ENCODE results near the gene TSPAN15.

DNA sequence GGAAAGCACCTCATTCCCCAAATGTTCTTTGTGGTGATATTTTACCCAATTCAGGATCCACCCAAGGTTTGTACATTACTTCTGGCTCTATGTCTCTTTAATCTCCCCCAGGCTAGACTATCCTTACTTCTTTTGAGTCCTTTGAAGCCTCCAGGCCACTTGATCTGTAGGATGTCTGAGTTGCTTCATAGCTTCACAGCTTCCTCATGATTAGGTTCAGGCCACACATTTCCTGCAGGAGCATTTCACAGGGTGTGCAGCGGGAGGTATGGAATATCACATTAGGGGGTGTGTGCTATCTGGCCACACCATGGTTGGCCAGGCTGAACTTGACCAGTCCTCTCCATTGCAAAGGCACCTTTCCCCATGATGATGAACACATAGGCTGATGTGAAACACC lies 18.7 kb downstream of the TSPAN15 start:
- TF ChIP-seq EZH2 (IDR thresholded peaks at IDR 0.05; ENCODE audit: insufficient read depth, poor library complexity, severe bottlenecking) (no peak), EZH2phosphoT487 (IDR thresholded peaks at IDR 0.05; ENCODE audit: insufficient read depth, low read depth) (no peak)

All from GM23248 (cell line).